ENCODE data around the gene GABRB3.

GRCh38 chr15:26662283-26662682 lies 110.6 kb downstream of the GABRB3 start:
- TF ChIP-seq CTCF (tag by site-specific recombination; IDR thresholded peaks at IDR 0.05) (no peak), KLF16 (tag by site-specific recombination; IDR thresholded peaks at IDR 0.05) (no peak), ZNF473 (tag by site-specific recombination; IDR thresholded peaks at IDR 0.05) (no peak), ZNF548 (tag by site-specific recombination; IDR thresholded peaks at IDR 0.05) (no peak), ZNF146 (tag by site-specific recombination; IDR thresholded peaks at IDR 0.05) (no peak), ZNF24 (tag by site-specific recombination; IDR thresholded peaks at IDR 0.05) (no peak), ZNF623 (tag by site-specific recombination; IDR thresholded peaks at IDR 0.05) (no peak), PATZ1 (tag by site-specific recombination; IDR thresholded peaks at IDR 0.05) (no peak), ZNF580 (tag by site-specific recombination; IDR thresholded peaks at IDR 0.05) (no peak)

All from HEK293 (cell line).